K562 (cell line): Measurements from ENCODE around the gene CD164L2. TPM values are rescaled to one million over a fixed set of nuclear protein-coding genes. Genes with fewer than 3 reads are reported as not detected.
A peak's percentile ranks its signal among the peaks of the same experiment; 100 is the strongest.

Experiments used
- DNMT1 ChIP-seq: fragments of 450-650 bp; IDR thresholded peaks from 2 replicates; pipeline ENCODE4 v1.6.1; 2016; ENCODE audit warnings: antibody characterized with exemption, mild to moderate bottlenecking
- EP400 ChIP-seq: fragments of 450-650 bp; IDR thresholded peaks from 2 replicates; pipeline ENCODE4 v1.6.1; 2017; ENCODE audit warnings: antibody characterized with exemption, mild to moderate bottlenecking, moderate library complexity
- FOSL1 ChIP-seq: fragments of 200-800 bp; sonication (Bioruptor generic); conservative IDR thresholded peaks from 2 replicates; pipeline ENCODE4 v1.6.1; 2016; ENCODE audit warnings: missing genetic modification characterization, missing compliant biosample characterization
- HIVEP1 ChIP-seq: fragments of 250-450 bp; sonication (Bioruptor Pico); IDR thresholded peaks from 2 replicates; pipeline ENCODE4 v1.4.0; 2020; ENCODE audit warnings: mild to moderate bottlenecking
- HNRNPLL ChIP-seq: fragments of 200-400 bp; formaldehyde crosslinking; IDR thresholded peaks from 2 replicates; pipeline ENCODE4 v1.6.1; 2017; ENCODE audit warnings: low read length, low read depth, mild to moderate bottlenecking; ENCODE audit not compliant: poor library complexity, severe bottlenecking
- HSF4 ChIP-seq: fragments of 250-450 bp; sonication (Bioruptor Pico); IDR thresholded peaks from 2 replicates; pipeline ENCODE4 v2.1.2; 2022; ENCODE audit warnings: mild to moderate bottlenecking, moderate library complexity, borderline replicate concordance
- KAT2B ChIP-seq: IDR thresholded peaks from one replicate; pipeline ENCODE4 v1.6.1; 2012; ENCODE audit warnings: low read depth, mild to moderate bottlenecking, control low read depth, inconsistent platforms, low read length, moderate library complexity
- MBD2 ChIP-seq: sonication (generic); IDR thresholded peaks from 2 replicates; pipeline ENCODE4 v1.6.1; 2016; ENCODE audit warnings: low read depth, borderline replicate concordance
- MCM3 ChIP-seq: fragments of 450-650 bp; IDR thresholded peaks from 2 replicates; pipeline ENCODE4 v1.6.1; 2016
- MTF1 ChIP-seq: fragments of 250-450 bp; sonication (Bioruptor Pico); IDR thresholded peaks from 2 replicates; pipeline ENCODE4 v1.9.0; 2021; ENCODE audit warnings: moderate library complexity, mild to moderate bottlenecking, inconsistent platforms, borderline replicate concordance
- MYC ChIP-seq, 2 experiments: fragments of 250-450 bp in 1 of 2; sonication (Bioruptor Pico) in 1 of 2; IDR thresholded peaks; 2 replicates each; pipeline versions ENCODE4 v1.5.1 to v1.6.1; 2012 to 2021; ENCODE audit warnings: low read depth in 2 of 2, borderline replicate concordance in 1 of 2, improper control_type of control experiment in 1 of 2, low read length in 1 of 2, mild to moderate bottlenecking in 1 of 2, moderate library complexity in 1 of 2
- NCOA1 ChIP-seq: fragments of 450-650 bp; IDR thresholded peaks from 2 replicates; pipeline ENCODE4 v1.6.1; 2016; ENCODE audit warnings: low read depth
- PTTG1 ChIP-seq: fragments of 450-650 bp; IDR thresholded peaks from 2 replicates; pipeline ENCODE4 v1.6.1; 2016; ENCODE audit warnings: low read depth, mild to moderate bottlenecking, missing genetic modification characterization, missing compliant biosample characterization
- RAD21 ChIP-seq, 2 experiments: fragments of 250-450 bp in 1 of 2; fragments of 450-650 bp in 1 of 2; sonication (Bioruptor Pico) in 1 of 2; formaldehyde crosslinking in 1 of 2; IDR thresholded peaks in 1 of 2; conservative IDR thresholded peaks in 1 of 2; 2 replicates each; pipeline versions ENCODE4 v1.4.0 to v1.8.0; 2020 to 2022; ENCODE audit warnings: mild to moderate bottlenecking in 2 of 2, moderate library complexity in 1 of 2
- RBM14 ChIP-seq: fragments of 200-400 bp; formaldehyde crosslinking; IDR thresholded peaks from 2 replicates; pipeline ENCODE4 v1.6.1; 2018; ENCODE audit warnings: low read depth, mild to moderate bottlenecking, low read length, moderate library complexity, borderline replicate concordance; ENCODE audit not compliant: insufficient read depth
- polyA plus RNA-seq, 8 experiments: library from polyadenylated mRNA; depleted of rRNA in 4 of 8; stranded (reverse) in 5 of 8; unstranded in 3 of 8; fragments of >200 nt; fragmentation: Nextera tagmentation in 2 of 8; fragmentation: Illumina TruSeq in 1 of 8; extraction: Ambion mirVana in 2 of 8; extraction: Trizol in 1 of 8; gene quantifications; 2 replicates each; pipeline versions ENCODE4 v1.2.1 to v1.2.3, GENCODE V29; 2011 to 2014; ENCODE audit warnings: inconsistent platforms in 1 of 8, missing spikeins in 1 of 8
- total RNA-seq, 7 experiments: library from RNA; depleted of rRNA in 6 of 7; stranded (reverse); fragments of >200 nt in 6 of 7; fragmentation: Illumina TruSeq in 2 of 7; extraction: Trizol in 2 of 7; gene quantifications; 2 replicates each; pipeline versions ENCODE4 v1.2.1 to v1.2.3, GENCODE V29; 2011 to 2021; ENCODE audit warnings: low replicate concordance in 1 of 7
- TF ChIP-seq, protein P1 (sequence below): fragments of 250-450 bp; sonication (Bioruptor Pico); IDR thresholded peaks from 2 replicates; pipeline ENCODE4 v1.4.0; 2020
- TF ChIP-seq, protein P2 (sequence below): sonication (generic); formaldehyde crosslinking; IDR thresholded peaks from 2 replicates; pipeline ENCODE4 v1.5.0; 2020; ENCODE audit warnings: missing genetic modification reagents

CD164L2 gene
- total and polyA plus RNA-seq, 9 of the 15 experiments (the other 6 are each of a cell fraction or from before 2014, with no cell fraction given) = 0.08 to 0.92 (median 0.38) TPM; not detected in 1

DNA sequence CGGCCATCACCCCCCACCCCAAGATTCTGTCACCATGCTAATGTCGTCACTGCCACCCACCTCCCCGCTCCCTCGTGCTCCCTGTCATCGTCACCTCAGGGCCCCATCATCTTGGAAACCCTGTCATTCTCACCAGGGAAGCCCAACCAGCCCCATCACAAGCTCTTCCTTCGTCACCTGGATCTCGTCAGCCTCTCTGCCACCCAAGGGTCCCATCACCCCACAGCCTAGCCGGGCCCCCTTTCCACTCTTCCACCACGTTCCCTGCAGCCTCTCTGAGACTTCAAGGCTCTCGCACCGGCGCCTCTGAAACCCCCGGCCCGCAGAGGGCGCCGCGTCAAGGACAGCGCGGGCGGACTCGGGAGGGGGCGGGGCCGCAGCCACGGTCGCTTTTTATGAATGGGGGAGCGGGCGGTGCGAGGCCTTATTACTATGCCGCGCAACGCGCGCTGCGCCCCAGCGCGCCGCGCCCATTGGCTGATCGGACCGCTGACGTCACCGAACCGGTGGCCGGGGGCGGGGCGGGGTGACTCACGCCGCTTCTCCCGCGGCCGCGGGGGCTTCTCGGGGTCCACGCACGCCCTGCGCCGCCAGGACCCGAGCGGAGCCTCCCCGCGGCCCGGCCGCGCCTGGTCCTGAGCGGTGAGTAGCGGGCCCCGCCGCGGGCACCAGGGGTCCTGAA is 9.1 kb upstream of the CD164L2 start, which contains the start of gene GPR3 (continued):
- peak; percentile 45 to 60 for TF ChIP-seq RAD21 (CRISPR knock-in tag; conservative IDR thresholded peaks at IDR 0.05 in 1 of 2, IDR thresholded peaks at IDR 0.05 in 1 of 2)
- TF ChIP-seq RBM14 = no peak
- no peak for TF ChIP-seq MCM3
- peak; percentile 26; the same call in 1 of the 2 replicates for TF ChIP-seq MBD2
- TF ChIP-seq KAT2B = no peak
- TF ChIP-seq, protein P1, sequence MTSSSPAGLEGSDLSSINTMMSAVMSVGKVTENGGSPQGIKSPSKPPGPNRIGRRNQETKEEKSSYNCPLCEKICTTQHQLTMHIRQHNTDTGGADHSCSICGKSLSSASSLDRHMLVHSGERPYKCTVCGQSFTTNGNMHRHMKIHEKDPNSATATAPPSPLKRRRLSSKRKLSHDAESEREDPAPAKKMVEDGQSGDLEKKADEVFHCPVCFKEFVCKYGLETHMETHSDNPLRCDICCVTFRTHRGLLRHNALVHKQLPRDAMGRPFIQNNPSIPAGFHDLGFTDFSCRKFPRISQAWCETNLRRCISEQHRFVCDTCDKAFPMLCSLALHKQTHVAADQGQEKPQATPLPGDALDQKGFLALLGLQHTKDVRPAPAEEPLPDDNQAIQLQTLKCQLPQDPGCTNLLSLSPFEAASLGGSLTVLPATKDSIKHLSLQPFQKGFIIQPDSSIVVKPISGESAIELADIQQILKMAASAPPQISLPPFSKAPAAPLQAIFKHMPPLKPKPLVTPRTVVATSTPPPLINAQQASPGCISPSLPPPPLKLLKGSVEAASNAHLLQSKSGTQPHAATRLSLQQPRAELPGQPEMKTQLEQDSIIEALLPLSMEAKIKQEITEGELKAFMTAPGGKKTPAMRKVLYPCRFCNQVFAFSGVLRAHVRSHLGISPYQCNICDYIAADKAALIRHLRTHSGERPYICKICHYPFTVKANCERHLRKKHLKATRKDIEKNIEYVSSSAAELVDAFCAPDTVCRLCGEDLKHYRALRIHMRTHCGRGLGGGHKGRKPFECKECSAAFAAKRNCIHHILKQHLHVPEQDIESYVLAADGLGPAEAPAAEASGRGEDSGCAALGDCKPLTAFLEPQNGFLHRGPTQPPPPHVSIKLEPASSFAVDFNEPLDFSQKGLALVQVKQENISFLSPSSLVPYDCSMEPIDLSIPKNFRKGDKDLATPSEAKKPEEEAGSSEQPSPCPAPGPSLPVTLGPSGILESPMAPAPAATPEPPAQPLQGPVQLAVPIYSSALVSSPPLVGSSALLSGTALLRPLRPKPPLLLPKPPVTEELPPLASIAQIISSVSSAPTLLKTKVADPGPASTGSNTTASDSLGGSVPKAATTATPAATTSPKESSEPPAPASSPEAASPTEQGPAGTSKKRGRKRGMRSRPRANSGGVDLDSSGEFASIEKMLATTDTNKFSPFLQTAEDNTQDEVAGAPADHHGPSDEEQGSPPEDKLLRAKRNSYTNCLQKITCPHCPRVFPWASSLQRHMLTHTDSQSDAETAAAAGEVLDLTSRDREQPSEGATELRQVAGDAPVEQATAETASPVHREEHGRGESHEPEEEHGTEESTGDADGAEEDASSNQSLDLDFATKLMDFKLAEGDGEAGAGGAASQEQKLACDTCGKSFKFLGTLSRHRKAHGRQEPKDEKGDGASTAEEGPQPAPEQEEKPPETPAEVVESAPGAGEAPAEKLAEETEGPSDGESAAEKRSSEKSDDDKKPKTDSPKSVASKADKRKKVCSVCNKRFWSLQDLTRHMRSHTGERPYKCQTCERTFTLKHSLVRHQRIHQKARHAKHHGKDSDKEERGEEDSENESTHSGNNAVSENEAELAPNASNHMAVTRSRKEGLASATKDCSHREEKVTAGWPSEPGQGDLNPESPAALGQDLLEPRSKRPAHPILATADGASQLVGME (CRISPR knock-in tag) = 0 out of 2 replicates have a peak, but pooled peaks have one; percentile 49
- peak; percentile 88 for TF ChIP-seq EP400
- peak; percentile 59; the same call in 1 of the 2 replicates for TF ChIP-seq NCOA1
- TF ChIP-seq, protein P2, sequence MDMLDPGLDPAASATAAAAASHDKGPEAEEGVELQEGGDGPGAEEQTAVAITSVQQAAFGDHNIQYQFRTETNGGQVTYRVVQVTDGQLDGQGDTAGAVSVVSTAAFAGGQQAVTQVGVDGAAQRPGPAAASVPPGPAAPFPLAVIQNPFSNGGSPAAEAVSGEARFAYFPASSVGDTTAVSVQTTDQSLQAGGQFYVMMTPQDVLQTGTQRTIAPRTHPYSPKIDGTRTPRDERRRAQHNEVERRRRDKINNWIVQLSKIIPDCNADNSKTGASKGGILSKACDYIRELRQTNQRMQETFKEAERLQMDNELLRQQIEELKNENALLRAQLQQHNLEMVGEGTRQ (CRISPR knock-in tag) = no peak
- TF ChIP-seq HSF4 = no peak
- peak; percentile 87 for TF ChIP-seq HNRNPLL
- TF ChIP-seq MTF1 = no peak
- TF ChIP-seq FOSL1 = peak; percentile 98
- TF ChIP-seq PTTG1 (tag) = no peak
- peak; percentile 77 for TF ChIP-seq MYC (IDR thresholded peaks at IDR 0.05; ENCODE audit: low read depth, low read length)
- TF ChIP-seq MYC (CRISPR knock-in tag; IDR thresholded peaks at IDR 0.05; ENCODE audit: borderline replicate concordance, low read depth) = peak; percentile 75; the same call in 1 of the 2 replicates
- 0 out of 2 replicates have a peak, but pooled peaks have one; percentile 30 for TF ChIP-seq DNMT1
- no peak for TF ChIP-seq HIVEP1
